ENCODE data around the gene RNF43.

The RNF43 gene

DNA sequence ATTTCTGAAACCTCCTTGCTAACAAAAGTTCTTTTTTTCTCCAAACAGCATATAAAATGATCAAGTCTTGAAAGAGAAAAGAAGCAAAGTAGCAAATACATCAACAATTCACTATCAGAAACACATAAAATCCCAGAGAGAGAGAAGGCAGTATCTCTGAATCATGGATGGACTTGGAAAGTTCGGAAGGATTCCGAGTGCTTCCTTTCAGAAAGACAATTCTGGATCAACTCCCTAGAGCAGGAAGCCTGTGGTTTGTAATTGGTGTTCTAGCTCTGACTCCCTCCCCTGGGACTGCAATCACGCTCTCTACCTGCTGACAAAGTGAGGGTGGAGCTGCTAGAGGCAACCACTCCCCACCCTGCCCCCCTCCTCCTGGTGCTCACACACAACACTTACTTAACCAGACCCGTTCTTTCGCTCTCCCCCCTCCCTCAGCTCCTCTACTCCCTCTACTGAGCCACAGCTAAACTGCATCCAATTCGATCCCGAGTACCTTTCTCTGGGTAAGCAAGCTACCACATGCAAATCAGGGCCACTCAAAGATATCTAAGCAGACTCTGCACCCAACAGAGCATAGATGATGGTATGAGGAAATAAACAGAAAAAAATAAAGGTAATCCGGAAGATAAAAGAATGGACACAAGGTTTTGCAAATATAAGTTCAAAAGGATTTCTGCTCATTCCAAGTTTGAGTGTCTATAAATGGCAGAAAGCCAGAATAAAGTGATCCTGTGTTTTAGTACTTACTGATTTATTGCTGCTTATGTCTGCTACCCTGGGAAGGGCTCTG, at the start of gene RNF43:
RNF43 (minus strand) TSS at position 235 of the 793 bp plus-strand sequence. CDS start 1,957 bp downstream, outside the sequence.
- peak; percentile 40 for DNase-seq (ENCODE audit: low read depth, low spot score)

DNA sequence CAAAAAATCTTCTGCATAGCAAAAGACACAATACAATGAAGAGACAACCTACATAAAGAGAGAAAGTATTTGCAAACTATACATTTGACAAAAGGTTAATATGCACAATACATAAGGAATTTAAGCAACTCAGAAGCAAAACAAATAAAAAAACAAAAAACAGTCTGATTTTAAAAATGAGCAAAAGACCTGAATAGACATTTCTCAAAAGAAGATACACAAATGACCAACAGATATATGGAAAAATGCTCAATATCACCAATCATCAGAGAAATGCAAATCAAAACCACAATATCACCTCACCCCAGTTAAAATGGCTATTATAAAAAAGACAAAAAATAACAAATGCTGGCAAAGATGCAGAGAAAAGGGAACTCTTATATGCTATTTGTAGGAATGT, 38.2 kb upstream of the RNF43 start:
- DNase-seq (ENCODE audit: low read depth, low spot score): no peak

DNA sequence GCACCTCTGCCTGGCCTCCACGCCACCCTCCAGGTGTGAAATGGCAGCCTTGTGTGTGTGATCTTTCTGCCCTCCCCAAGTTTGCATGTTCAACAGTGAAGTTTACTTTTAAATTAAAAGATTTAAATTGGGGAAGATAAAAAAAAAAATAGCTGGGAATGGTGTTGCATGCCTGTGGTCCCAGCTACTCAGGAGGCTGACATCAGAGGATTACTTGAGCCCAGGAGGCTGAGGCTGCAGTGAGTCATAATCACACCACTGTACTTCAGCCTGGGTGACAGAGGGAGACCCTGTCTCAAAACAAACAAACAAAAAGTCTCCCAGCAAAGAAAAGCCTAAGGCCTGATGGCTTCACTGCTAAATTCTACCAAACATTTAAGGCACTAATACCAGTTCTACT, 35.4 kb upstream of the RNF43 start:
- DNase-seq (ENCODE audit: low read depth, low spot score): no peak

DNA sequence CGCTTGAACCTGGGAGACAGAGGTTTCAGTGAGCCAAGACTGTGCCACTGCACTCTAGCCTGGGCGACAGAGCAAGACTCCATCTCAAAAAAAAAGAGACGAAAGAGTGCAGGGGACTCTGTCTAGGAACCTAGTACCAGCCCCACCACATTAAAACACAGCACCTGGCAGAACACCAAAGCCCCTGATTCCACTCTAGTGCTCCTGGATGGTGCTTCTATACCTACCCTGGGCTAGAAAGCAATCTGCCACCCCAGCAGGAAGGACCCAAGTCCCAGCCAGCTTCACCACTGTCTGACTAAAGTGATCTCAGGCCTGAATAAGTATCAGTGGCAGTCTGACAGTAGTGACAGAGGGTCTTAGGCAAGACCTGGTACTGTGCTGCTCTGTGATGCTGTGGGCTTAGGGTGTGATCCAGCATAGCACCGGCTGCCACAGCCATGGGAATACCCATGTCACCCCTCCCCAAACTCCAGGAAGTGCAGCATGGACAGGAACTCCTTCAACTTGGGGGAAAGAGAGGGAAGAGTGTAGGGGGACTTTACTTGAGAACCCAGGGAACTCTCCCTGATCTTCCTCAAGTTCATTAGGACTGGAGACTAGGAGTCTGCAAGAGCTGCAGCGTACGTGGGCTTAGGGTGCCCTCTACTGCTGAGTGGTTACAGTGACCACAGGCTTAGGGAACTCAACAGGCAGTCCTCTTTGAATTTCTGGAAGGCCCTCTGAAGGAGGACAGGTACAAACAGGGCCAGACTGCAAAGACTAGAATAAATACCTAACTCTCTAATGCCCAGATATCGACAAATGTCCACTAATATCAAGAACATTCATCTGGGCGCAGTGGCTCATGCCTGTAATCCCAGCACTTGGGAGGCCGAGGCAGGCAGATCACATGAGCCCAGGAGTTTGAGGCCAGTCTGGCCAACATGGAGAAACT, 30.0 kb upstream of the RNF43 start:
- peak; percentile 53 for DNase-seq (ENCODE audit: low read depth, low spot score)

DNA sequence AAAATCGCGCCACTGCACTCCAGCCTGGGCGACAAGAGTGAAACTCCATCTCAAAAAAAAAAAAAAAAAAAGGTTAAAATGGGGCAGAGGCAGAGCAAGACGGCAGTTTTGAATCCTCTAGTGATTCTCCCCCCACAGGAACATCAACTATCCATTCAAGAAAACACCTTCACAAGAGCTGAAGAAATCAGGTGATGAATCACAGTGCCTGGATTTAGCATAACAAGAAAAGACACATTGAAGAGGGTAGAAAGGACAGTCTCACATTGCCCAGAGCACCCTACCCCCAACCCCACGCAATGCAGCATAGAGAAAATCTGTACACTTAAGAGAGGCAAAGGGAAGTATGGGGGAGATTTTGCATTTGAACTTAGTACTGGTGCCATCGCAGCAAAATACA, 28.8 kb upstream of the RNF43 start:
- no peak for DNase-seq (ENCODE audit: low read depth, low spot score)

DNA sequence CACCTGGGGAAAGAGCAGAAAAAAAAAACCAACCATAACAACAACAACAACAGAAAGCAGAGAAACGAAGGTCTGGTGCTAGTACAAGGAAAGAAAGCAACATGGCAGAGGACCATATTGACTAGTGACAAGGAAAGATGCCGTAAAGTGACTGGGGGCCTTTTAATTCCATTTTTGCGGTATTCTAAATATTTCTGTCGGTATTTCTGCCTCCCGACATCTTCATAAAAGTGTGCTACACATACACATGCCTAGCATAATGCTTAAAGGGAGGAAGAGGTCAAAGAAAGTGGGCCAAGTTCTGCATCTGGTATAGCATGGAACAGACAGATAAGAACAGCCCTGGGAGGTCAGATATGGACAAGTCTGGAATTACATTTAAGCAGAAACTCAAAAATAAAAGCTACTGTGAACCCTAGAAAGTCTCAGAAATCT, 19.5 kb upstream of the RNF43 start:
- no peak for DNase-seq (ENCODE audit: low read depth, low spot score)

DNA sequence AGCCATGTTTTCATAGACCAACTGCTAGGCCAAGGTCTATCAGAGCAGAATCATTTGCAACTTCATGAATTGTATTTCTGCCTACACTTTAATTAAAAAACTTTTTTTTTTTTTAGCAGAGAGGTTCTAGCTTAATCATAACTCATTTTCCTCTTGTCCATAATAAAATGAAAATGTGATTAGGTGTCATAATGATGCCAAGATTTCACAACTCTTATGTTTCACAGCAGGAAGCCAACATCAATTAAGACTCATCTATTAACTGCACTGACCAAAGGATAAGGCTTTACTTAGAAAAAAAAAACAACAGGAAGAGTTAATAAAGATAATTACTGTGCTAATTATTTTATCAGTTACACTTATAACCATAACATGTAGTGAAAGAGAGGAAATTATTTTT, 18.9 kb upstream of the RNF43 start:
- no peak for DNase-seq (ENCODE audit: low read depth, low spot score)

DNA sequence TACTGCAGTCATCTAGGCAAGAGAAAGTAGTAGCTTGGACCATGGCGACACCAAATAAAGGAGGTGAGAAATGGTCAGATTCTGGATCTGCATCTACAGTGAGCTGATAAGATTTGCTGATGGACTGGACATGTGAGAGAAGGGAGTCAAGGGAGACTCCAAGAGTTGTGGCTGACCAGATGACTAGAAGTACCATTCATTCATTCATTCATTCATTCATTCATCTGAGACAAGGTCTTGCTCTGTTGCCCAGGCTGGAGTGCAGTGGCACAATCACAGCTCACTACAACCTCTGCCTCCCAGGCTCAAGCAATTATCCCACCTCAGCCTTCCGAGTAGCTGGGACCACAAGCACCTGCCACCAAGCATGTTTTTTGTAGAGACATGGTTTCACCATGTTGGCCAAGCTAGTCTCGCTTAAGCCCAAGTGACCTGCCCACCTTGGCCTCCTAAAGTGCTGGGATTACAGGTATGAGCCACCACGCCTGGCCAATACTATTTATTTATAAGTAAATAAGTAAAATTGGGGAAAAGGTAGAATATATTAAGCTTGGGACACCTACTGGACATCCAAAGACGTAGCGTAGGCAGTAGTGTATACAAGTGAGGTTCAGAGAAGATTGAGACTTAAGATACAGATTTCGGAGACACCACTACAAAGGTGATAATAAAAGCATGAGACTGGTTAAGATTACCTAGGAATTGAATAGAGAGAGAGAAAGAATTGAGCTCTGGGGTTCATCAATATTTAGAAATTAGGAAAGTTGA, 15.7 kb upstream of the RNF43 start:
- DNase-seq (ENCODE audit: low read depth, low spot score): no peak

DNA sequence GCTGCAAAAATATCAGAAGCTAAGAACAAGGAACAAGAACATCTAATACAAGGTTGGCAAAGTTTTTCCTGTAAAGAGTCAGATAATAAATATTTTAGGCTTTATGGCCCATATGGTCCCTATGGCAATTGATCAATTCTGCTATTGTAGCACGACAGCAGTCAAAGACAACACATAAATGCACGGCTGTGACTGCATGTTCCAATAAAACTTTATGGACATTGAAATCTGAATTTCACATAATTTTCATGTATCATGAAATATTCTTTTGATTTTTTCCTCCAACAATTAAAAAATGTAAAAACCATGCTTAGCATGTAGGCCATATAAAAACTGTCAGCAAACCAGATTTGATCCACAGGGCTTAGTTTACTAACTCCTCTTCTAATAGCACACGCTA, 10.5 kb upstream of the RNF43 start:
- no peak for DNase-seq (ENCODE audit: low read depth, low spot score)

DNA sequence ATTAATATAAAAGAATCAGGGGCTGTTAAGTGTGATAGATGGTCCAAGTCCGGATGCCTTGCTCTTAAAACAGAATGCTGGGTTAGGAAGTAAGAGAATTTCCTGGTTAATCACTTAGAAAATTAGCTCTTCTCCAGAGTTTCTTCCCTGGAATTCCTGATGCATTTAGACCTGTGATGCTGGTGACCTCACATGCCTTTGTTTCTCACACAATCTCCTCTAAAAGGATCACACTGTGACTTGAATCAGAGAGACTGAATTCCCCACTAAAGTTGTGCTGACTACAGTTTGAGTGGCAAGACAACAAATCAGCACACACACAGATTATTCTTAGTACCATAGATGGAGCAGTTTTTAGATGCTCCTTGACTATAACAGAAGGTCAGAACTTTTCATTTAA, 4.4 kb upstream of the RNF43 start:
- no peak for DNase-seq (ENCODE audit: low read depth, low spot score)

DNA sequence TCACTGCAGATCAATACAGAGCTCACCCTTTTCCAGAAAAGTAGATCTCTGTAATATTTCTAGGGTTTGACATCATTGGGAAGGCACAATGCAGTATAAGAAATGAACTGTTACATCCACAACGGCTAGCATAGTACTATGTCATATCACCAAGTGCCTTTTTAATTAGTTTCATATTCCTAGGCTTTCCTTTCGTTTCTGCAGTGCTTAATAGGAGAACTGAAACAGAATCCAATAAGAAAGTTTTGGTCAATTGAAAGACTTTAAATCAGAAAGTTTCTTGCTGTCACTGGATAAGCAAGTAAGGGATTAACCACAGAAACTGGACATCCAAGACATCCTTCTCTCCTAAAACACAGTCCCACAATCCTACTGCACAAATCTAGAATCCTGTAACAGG, 3.5 kb upstream of the RNF43 start:
- DNase-seq (ENCODE audit: low read depth, low spot score): no peak

DNA sequence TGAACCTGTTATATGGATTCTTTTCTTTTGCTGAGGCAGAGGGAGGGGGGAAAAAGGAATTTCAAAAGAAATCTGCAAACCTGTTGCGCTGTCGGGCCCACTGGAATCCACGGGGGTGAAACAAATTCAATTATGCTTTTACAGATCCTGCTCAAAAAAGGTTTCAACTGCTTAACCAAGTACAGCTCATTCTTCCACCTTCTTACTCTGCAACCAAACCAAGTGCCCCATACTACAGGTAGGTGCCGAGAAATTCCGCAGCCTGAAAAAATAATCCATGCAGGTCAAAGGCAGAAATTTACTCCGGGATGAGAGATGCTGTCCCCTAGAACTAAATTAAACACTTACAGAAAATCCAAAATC, 416 bp downstream of the RNF43 start:
- DNase-seq (ENCODE audit: low read depth, low spot score): no peak

DNA sequence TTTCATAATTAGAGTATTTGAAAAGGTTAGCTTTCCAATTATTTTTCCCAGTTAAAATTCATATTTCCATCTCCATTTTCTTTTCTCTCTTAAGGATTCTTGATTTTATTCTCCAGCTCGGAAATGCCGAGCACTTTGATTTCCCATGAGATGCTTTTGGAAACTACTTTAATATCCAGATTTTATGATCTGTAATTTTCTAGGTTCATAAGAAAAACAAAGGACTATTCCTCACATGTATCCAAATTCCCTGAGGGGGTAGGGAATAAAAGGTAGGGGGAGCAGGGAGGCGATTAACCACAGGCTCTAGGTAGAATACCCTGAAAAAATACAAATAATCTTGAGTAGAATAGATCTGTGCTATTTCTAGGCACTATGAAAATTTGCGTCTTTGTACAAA, 938 bp downstream of the RNF43 start:
- DNase-seq (ENCODE audit: low read depth, low spot score): no peak

DNA sequence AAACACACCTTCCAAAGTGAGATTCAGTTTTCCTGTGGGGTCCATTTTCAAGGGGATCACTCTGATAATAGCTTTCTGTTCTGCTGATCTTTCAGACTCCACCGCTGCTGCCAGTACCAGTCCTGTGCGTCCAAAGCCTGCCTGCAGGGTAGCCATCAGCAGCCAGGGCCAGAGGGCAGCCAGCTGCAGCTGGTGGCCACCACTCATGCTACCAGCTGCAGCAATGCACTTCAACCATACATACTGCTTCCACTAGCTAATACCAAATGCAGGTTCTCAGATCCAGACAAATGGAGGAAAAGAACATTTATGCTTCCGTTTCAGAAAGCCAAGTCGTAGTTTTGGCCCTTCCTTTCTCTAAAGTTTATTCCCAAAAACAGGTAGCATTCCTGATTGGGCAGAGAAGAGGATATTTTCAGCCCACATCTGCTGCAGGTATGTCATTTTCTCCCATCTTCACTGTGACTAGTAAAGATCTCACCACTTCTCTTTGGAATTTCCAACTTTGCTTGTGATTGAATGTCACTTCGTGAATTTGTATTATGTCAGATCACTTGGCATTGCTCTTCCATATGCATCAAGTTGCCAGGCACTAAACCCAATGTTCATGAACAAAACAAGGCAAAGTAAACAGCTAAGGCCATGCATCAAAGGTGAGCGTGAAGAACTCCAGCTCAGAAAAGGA, 1.8 kb downstream of the RNF43 start:
- DNase-seq (ENCODE audit: low read depth, low spot score): no peak

DNA sequence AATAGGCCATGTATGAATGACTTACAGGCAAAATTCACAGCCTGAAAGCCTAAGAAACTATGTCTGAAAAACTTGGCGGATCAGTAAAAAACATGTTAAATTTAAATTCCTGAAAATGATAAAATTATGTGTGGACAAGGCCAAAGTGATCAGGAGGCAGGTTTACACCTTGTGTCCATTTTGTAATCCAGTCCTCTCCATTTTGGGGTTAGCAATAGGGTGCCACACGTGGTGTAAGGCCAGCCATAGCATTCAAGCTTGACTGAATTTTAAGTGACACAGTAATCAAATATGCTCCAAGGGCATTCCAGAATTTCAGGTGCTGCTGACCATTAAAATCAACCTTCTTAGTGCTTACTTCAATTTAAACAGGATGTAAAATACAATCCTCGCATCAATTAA, 2.7 kb downstream of the RNF43 start:
- DNase-seq (ENCODE audit: low read depth, low spot score): no peak

DNA sequence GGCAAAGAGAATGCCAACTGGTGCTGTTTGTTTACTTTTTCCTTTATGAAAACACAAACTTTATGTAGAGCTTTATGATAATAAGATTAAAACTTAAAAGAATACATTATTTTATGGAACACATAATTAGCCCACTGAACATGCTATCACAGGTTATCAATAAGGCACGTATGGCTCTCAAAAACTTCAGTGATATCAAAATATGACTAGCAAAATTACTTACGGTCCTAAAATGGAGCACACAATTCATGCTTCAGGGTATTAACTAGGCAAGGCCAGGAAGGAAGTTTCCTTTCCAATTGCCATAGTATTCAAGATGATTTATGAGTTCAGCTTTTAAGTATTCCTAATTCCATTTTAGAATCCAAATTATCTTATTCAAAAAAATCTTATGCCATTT, 3.6 kb downstream of the RNF43 start:
- DNase-seq (ENCODE audit: low read depth, low spot score): no peak

DNA sequence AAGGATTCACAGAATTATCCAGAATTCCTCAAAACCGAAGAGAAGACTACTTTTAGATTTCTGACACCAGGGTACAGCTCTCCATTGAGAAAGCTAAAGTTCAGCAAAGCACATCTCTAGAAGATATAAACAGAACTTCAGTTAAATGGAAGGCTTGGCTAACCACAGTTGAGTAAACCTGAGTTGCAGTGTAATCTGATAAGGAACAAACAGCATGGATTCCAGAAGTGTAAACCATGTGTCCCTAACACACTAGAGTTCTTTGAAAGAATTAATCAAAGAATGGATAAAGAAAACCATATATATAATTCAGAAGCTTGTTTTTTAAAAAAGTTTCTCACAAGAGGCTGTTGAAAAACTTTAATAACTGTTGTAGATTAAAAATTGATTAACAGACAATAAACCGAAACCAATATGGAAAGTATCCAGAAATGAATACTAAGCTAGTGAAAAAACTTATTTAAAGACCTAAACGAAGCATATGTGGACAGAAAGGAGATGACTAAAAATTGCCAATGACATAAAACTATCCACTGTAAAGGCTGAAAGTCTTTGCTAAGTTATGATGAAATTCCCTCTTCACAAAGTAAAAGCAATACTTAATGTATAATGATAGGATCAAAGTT, 4.3 kb downstream of the RNF43 start:
- no peak for DNase-seq (ENCODE audit: low read depth, low spot score)

DNA sequence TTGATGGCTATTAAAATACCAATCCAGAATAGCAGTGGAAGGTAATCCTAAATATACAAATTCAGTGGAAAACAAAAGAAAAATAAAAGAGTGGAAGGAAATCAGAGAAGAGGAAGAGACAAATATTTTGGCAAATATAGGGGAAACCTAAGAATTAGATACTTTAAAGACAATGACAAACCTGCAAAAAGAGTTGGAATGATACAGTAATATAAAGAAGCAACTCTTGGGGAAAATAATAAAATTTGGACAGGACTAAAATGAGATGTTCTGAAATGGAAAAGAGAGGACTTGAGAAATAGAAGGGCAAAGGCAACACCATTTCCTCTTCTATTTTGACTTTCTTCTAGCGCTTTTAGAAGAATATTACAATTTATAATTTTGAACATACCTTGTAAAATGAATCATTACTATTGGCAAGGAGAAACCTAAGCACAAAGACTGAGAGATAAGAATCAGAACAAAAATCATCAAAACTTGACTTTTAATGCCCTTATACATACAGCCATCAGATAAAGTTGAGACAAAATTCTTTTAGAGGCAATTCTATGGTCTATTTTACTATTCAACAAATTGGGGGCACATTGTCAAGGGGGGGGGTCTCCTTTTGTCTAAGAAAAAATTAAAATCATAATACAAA, 5.2 kb downstream of the RNF43 start:
- no peak for DNase-seq (ENCODE audit: low read depth, low spot score)

DNA sequence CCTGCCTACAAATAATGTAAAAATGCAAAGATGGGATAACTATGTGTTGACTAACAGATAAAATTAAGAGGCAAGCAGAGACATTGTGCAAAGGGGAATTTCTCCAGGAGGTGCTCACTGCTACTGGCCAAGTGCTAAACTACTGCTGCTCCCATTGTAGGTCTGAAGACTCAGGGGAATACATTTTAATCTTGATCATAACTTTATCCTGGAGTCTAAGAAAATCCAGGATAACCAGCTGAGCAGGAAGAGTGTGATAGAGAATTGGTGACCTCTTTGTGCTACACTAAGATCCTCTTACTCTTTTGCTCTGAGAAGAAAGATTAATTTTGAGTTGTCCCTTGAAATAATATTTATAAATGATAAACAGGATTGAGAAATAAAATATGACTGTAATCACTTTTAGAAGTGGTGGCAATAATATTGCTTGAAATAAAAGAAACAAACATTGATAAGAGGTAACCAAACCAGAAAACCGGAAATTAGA, 5.9 kb downstream of the RNF43 start:
- DNase-seq (ENCODE audit: low read depth, low spot score): no peak

DNA sequence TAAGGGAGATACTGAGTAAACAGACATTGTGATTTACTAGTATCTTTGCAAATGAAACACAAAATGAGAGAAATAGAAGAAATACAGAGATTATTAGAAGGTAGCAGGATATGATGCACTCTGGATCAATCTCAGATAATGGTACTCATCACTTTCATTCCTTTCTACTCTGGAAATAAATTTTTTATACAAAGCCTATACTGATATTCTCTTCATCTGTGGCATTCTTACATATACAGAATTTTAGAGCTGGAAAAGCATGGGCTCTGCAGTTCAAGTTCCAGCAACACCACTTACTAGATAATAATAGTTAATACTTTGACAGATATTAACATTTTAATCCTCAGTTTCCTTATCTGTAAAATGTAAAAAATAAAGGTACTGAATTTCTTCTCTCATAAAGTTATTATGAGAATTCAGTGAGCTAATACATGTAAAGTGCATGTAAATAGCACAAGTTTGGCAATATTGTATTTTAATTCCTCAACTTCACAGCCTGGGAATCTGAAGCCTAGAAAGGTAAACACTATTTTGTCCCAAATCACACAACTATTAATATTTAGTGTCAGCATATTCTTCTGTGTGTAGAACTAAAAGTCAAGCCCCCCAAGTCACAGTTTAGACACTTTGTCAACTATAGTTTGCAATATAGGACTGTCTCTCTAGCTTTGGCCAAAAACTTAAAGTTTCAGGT, 6.5 kb downstream of the RNF43 start:
- DNase-seq (ENCODE audit: low read depth, low spot score): no peak
